HL-60 (cell line): Measurements from ENCODE around the gene SLC35F5.

ENCODE experiments used
- DNase-seq, 2 experiments: peaks; one replicate each; pipeline ENCODE4 v3.0.0-alpha.2; 2010 to 2020; ENCODE audit warnings: low read depth in 1 of 2, low spot score in 1 of 2
- H3K27ac ChIP-seq: fragments of 250-450 bp; sonication (Bioruptor Pico); replicated peaks from 2 replicates; pipeline ENCODE4 v1.5.1; 2020; ENCODE audit warnings: mild to moderate bottlenecking, moderate library complexity
- H3K27me3 ChIP-seq: fragments of 250-450 bp; sonication (Bioruptor Pico); 2 replicates; pipeline ENCODE4 v1.5.1; 2021; ENCODE audit warnings: mild to moderate bottlenecking, moderate library complexity; ENCODE audit not compliant: insufficient read depth, poor library complexity, severe bottlenecking
- H3K4me3 ChIP-seq: replicated peaks from 2 replicates; pipeline ENCODE4 v1.5.1; 2011; ENCODE audit warnings: mild to moderate bottlenecking, control low read depth, low read length; ENCODE audit not compliant: insufficient read depth
- CTCF ChIP-seq: IDR thresholded peaks from one replicate; pipeline ENCODE4 v1.5.1; 2011; ENCODE audit warnings: low read length, control low read depth, inconsistent platforms; ENCODE audit not compliant: insufficient read depth
- GABPA ChIP-seq: IDR thresholded peaks from 2 replicates; pipeline ENCODE4 v1.6.1; 2012; ENCODE audit warnings: low read depth
- POLR2AphosphoS5 ChIP-seq: IDR thresholded peaks from 2 replicates; pipeline ENCODE4 v1.6.1; 2012; ENCODE audit warnings: low read depth
- REST ChIP-seq: IDR thresholded peaks from 2 replicates; pipeline ENCODE4 v1.6.1; 2012; ENCODE audit warnings: low read depth; ENCODE audit not compliant: insufficient replicate concordance
- SPI1 ChIP-seq: IDR thresholded peaks from 2 replicates; pipeline ENCODE4 v1.6.1; 2012; ENCODE audit warnings: low read depth, mild to moderate bottlenecking, borderline replicate concordance

Gene SLC35F5

GRCh38 chr2:113741091-113741490 is 15.4 kb downstream of the SLC35F5 start:
- no peak overlapping the region for H3K4me3 ChIP-seq
- no peaks in the 10 kb centered on the region for H3K27me3 ChIP-seq
- TF ChIP-seq POLR2AphosphoS5 (no peak), GABPA (no peak), REST (no peak), SPI1 (no peak), CTCF (no peak)
- DNase-seq = no peak
- H3K27ac ChIP-seq = no peak overlapping the region

GRCh38 chr2:113739849-113740248 is 16.6 kb downstream of the SLC35F5 start:
- TF ChIP-seq REST (no peak), SPI1 (no peak), POLR2AphosphoS5 (no peak), GABPA (no peak), CTCF (no peak)
- H3K27ac ChIP-seq = no peak overlapping the region
- H3K27me3 ChIP-seq = no peaks in the 10 kb centered on the region
- H3K4me3 ChIP-seq = no peak overlapping the region
- DNase-seq = no peak

- DNase-seq = no peak
- Histone ChIP-seq H3K4me3 (no peak overlapping the region), H3K27ac (no peak overlapping the region), H3K27me3 (no peaks in the 10 kb centered on the region)
- TF ChIP-seq REST = no peak
- no peak for TF ChIP-seq POLR2AphosphoS5
- TF ChIP-seq SPI1 = no peak
- no peak for TF ChIP-seq GABPA
- no peak for TF ChIP-seq CTCF
Measured at GRCh38 chr2:113734185-113734584, 22.3 kb downstream of the SLC35F5 start.
